Right lobe of liver (tissue), 6 donors: ENCODE results near the gene PMEPA1. TPM values are rescaled to one million over a fixed set of nuclear protein-coding genes. Genes with fewer than 3 reads are reported as not detected.

Experiments used
- ATAC-seq, 4 donors: fragments of 200-7000 bp; cut with Tn5 transposase; one replicate each; pipeline ENCODE4 v1.9.1; 2020; ENCODE audit warnings: mild to moderate bottlenecking in 4 of 4, moderate library complexity in 4 of 4
- DNase-seq, 3 donors: peaks; one replicate each; pipeline ENCODE4 v3.0.0-alpha.2; 2020
- H3K27ac ChIP-seq, 3 donors: fragments of 200-600 bp; one replicate each; pipeline ENCODE4 v1.8.0; 2022
- H3K27me3 ChIP-seq, 2 donors: fragments of 200-600 bp; one replicate each; pipeline ENCODE4 v1.8.0; 2022
- H3K36me3 ChIP-seq, 4 donors: fragments of 200-600 bp; sonication (generic) in 1 of 4; one replicate each; pipeline versions ENCODE4 v1.5.1 to v1.8.0; 2017 to 2022; ENCODE audit warnings: control low read depth in 1 of 4
- H3K4me1 ChIP-seq, 4 donors: fragments of 200-600 bp; sonication (generic) in 1 of 4; one replicate each; pipeline versions ENCODE4 v1.5.1 to v1.8.0; 2017 to 2022; ENCODE audit warnings: control low read depth in 1 of 4
- H3K4me3 ChIP-seq, 3 donors: fragments of 200-600 bp; one replicate each; pipeline ENCODE4 v1.8.0; 2022
- H3K9me3 ChIP-seq, 4 donors: fragments of 200-600 bp; sonication (generic) in 1 of 4; one replicate each; pipeline versions ENCODE4 v1.5.1 to v1.8.0; 2017 to 2022; ENCODE audit warnings: control low read depth in 1 of 4
- POLR2A ChIP-seq: fragments of 450-650 bp; IDR thresholded peaks from one replicate; pipeline ENCODE4 v1.6.1; 2017; ENCODE audit warnings: antibody characterized with exemption, mild to moderate bottlenecking
- WGBS: methylation state at CpG from one replicate; pipeline ENCODE4 v1.1.6; 2018; ENCODE audit warnings: low coverage, low lambda C conversion rate; ENCODE audit not compliant: insufficient coverage; ENCODE audit errors: missing lambda C conversion rate; 5-methylcytosine and 5-hydroxymethylcytosine counted together
- intact Hi-C, 2 donors: fragments of 100-400 bp; cut with DNase I; formaldehyde crosslinking; loops; one replicate each; pipeline versions ENCODE4 v1.11.2 to v1.14.1; 2022
- total RNA-seq, 6 experiments: library from RNA; depleted of rRNA in 2 of 6; stranded (reverse); fragments of >200 nt in 2 of 6; fragmentation: NEBNext Ultra II Directional in 3 of 6; extraction: Animal tissue kit (Norgen Biotek cat#: 25700) in 3 of 6; gene quantifications; one replicate each; pipeline versions ENCODE4 v1.1.0 to v1.2.4, GENCODE V29; 2016 to 2023
- TF ChIP-seq, protein P1 (sequence below), 4 donors: fragments of 200-600 bp in 3 of 4; fragments of 450-650 bp in 1 of 4; IDR thresholded peaks; one replicate each; pipeline versions ENCODE4 v1.5.1 to v1.8.0; 2016 to 2022; ENCODE audit warnings: antibody characterized with exemption in 4 of 4, mild to moderate bottlenecking in 2 of 4
- donor health status: DM: no; HTN: yes; CAD: no.
- donor health status: DM: no; HTN: no; CAD: no.
- donor health status: DM: no; HTN: no; CAD: no.
- donor health status: DM: no; HTN: yes; CAD: no.
- donor health status: DM: no; HTN: yes; CAD: no.

The PMEPA1 gene
- total RNA-seq, 6 experiments from 2014 or later = 0.50 to 2.3 (median 1.4) TPM

DNA sequence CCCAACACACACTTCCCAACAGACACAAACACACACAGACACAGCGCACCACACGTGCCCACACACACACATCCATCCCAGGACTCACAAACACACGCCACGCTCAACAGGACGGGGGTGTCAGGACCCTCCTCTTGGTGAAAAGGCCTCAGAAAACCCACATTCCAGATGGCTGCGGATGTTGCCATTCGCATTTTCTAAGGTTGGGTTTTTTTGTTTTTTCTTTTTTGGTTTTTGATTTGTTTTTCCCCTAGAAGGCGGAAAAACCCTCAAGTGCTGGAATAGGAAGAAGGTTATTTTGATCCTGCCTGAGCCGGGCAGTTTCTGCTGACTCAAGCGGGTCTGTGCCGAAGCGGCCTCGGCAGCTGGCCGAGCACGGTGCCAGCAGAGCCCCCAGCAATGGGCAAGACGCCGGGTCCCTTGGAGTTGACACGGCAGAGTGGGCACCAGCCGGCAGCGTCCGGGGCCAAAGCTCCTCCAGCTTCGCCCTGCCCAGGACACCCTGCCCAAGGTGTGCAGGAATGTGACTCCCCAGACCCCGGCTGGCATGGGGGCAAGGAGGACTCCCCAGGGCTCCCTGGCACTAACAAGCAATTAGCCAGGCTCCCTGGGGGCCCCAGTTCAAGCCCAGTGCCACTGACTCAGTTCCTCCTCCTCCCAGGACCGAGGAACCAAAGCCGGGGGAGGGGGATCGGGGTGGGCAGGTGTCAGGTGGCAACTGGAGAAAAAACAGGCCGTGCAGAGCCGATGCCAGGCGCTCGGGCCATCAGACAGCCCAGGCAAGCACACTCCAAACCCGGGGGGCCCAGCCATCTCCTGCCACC lies 48.7 kb downstream of the PMEPA1 start:
- DNase-seq (peak; percentile 18 to 48 (median 39)), ATAC-seq (no peak)
- no peaks in the 10 kb centered on the region for H3K36me3 ChIP-seq
- TF ChIP-seq, protein P1, sequence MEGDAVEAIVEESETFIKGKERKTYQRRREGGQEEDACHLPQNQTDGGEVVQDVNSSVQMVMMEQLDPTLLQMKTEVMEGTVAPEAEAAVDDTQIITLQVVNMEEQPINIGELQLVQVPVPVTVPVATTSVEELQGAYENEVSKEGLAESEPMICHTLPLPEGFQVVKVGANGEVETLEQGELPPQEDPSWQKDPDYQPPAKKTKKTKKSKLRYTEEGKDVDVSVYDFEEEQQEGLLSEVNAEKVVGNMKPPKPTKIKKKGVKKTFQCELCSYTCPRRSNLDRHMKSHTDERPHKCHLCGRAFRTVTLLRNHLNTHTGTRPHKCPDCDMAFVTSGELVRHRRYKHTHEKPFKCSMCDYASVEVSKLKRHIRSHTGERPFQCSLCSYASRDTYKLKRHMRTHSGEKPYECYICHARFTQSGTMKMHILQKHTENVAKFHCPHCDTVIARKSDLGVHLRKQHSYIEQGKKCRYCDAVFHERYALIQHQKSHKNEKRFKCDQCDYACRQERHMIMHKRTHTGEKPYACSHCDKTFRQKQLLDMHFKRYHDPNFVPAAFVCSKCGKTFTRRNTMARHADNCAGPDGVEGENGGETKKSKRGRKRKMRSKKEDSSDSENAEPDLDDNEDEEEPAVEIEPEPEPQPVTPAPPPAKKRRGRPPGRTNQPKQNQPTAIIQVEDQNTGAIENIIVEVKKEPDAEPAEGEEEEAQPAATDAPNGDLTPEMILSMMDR (IDR thresholded peaks at IDR 0.05) = no peak
- TF ChIP-seq POLR2A = no peak
- H3K4me1 ChIP-seq = no peaks in the 10 kb centered on the region
- 43% methylated on average over 8 of the region's 31 CpGs for WGBS
- H3K4me3 ChIP-seq = no peak overlapping the region
- intact Hi-C loops = no loop called here
- no peaks in the 10 kb centered on the region for H3K27me3 ChIP-seq
- no peak overlapping the region for H3K27ac ChIP-seq
- H3K9me3 ChIP-seq = no peaks in the 10 kb centered on the region

GRCh38 chr20:57660181-57660921 lies 49.5 kb downstream of the PMEPA1 start:
- intact Hi-C loops = no loop called here
- ATAC-seq (no peak), DNase-seq (peak in 1 of 3 donors; percentile 4)
- no peak overlapping the region for H3K4me3 ChIP-seq
- no peaks in the 10 kb centered on the region for H3K27me3 ChIP-seq
- TF ChIP-seq, protein P1 (IDR thresholded peaks at IDR 0.05) = no peak
- TF ChIP-seq POLR2A = no peak
- no peaks in the 10 kb centered on the region for H3K36me3 ChIP-seq
- H3K27ac ChIP-seq = no peak overlapping the region
- H3K9me3 ChIP-seq = no peaks in the 10 kb centered on the region
- WGBS = 62% methylated on average over 11 of the region's 13 CpGs
- no peaks in the 10 kb centered on the region for H3K4me1 ChIP-seq

GRCh38 chr20:57659517-57660180 lies 50.2 kb downstream of the PMEPA1 start:
- peak in 1 of 3 donors; percentile 35 for DNase-seq
- intact Hi-C loops = loop anchor here in 1 of 2 donors (5.0 to 10.0 kb wide), 2 partner anchors 435 to 518 kb away; no protein-coding TSS in a partner anchor
- Histone ChIP-seq H3K27me3 (no peaks in the 10 kb centered on the region), H3K36me3 (no peaks in the 10 kb centered on the region), H3K4me3 (no peak overlapping the region), H3K27ac (no peak overlapping the region), H3K4me1 (no peaks in the 10 kb centered on the region), H3K9me3 (no peaks in the 10 kb centered on the region)
- ATAC-seq = no peak
- 37% methylated on average over 9 of the region's 24 CpGs for WGBS
- no peak for TF ChIP-seq POLR2A
- TF ChIP-seq, protein P1 (IDR thresholded peaks at IDR 0.05) = no peak

DNA sequence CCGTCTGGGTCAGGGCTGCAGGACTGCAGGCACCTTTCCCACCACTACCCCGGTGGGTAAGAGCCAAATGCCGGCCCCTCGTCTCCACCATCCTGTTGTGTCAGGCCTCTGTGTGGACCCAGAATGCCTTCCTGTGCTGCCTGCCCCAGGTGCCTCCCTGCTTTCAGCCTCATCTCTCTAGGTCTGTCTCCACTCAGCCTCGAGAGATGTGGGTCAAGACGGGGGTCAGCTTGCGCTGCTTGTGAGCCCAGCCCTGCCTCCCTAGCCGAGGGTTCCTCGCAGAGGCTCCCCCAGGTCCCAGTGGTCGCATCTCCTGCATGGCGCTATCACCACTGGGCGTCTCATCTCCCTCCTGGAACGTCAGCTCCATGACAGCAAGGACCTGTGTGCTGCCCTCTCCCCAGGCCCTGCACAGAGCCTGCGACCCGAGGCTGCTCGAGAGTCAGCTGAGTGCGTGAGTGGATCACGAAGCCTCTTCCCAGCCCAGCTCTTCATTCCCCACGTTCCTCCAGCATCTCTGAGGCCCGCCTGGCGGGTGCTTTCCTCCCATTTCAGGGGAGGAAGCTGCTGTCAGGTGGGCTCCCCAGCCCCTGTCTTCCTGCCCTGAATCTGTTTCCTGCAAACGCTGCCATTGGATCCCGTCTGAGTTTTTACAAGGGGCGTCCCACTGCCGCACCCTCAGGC lies 50.8 kb downstream of the PMEPA1 start:
- H3K4me3 ChIP-seq = no peak overlapping the region
- TF ChIP-seq, protein P1 (IDR thresholded peaks at IDR 0.05) = no peak
- no peak overlapping the region for H3K27ac ChIP-seq
- no peaks in the 10 kb centered on the region for H3K27me3 ChIP-seq
- H3K36me3 ChIP-seq = no peaks in the 10 kb centered on the region
- no peak for ATAC-seq
- no peaks in the 10 kb centered on the region for H3K9me3 ChIP-seq
- no peaks in the 10 kb centered on the region for H3K4me1 ChIP-seq
- intact Hi-C loops = loop anchor here in 1 of 2 donors (5.0 to 10.0 kb wide), 2 partner anchors 436 to 518 kb away; no protein-coding TSS in a partner anchor
- WGBS = 65% methylated on average over 10 of the region's 25 CpGs
- DNase-seq = peak in 2 of 3 donors; percentile 15 to 37
